Mammary microvascular endothelial cell (primary cell): ENCODE results near the gene C1QTNF2. TPM values are rescaled to one million over a fixed set of nuclear protein-coding genes. Genes with fewer than 3 reads are reported as not detected.

Experiments used
- total RNA-seq: library from RNA; depleted of rRNA; stranded (reverse); fragments of >200 nt; gene quantifications from 2 replicates; pipeline ENCODE4 v1.2.3, GENCODE V29; 2015

Gene C1QTNF2, protein sequence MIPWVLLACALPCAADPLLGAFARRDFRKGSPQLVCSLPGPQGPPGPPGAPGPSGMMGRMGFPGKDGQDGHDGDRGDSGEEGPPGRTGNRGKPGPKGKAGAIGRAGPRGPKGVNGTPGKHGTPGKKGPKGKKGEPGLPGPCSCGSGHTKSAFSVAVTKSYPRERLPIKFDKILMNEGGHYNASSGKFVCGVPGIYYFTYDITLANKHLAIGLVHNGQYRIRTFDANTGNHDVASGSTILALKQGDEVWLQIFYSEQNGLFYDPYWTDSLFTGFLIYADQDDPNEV
- 0.07 and 0.20 TPM in 2 replicates for total RNA-seq

DNA sequence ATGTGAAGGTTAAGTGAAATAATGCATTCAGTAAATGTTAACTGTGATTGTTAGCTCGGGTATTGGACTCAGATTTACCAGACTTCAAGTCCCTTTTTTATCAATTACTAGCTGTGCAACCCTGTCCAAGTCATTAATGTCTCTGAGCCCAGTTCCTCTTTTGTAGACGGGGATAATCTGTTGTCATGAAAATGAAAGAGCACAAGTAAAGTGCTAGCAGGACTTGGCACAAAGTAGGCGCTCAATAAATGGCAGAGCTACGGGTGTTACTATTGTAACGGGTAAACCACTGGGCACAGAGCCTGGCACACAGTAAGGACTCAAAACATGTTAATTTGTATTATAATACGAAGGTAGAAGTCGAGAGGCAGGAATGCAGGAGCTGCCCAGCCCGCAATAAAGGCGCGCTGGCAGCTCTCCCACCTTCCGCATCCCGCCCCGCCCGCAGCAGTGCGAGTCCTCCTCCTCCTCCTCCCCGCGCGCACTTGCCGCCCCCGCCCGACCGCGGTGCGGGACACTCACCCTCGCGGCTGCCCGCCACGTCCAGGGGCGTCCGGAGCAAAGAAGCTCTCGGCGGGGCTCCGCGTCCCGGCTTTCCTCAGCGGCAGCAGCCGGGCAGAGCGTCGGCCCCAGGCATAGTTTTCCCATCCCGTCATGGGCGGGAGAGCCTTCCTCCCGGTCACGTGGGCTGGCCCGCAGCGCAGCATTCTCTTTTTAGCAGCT lies at the start of gene C1QTNF2:
TSS of gene C1QTNF2 (minus strand) at position 637 of the 723 bp plus-strand sequence. CDS start 15,615 bp downstream, outside the sequence.

DNA sequence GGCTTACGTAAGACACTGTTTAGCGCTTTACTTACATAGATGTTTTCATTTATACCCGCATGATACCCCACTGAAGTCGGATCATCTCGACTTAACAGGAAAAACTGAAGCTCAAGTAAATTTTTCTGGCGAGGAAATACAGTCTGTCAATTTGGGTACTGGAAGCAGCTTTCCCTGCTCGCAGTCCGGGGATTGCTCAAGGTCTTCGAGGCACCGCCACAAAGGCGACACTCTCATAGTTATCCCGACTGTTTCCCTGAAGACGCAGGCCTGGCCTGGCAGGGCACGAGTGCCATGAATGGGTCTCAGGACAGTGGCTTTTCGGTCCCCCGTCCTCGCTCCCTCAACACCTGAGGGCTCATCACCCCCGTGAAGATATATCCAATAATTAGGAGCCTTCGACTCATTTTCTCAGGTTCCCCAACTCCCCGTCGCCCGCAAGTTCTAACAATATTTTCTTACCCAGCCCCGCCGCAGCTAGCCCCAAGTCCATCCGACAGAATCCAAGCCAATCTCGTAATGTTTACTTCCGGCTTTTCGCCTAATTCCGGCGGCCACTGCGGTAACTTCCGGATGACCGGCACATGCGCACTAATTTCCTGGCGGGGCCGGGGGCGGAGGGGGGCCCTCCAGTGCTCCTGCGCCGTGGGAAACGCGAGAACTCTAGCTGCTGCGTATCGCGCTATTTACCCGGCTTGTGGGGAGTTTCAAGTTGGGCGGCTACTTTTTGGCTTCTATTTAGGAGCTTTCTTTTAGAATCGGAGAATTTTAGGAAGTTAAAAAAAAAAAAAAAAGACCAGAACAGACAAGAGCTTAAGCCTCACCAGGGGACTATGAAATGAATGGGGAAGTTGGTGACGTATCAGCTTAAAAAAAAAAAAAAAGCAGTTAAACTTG lies 48.4 kb upstream of the C1QTNF2 start, which contains the start of gene SLU7:
TSS of gene SLU7 (minus strand) at position 521 of the 897 bp plus-strand sequence. CDS start 3,787 bp downstream, outside the sequence.

DNA sequence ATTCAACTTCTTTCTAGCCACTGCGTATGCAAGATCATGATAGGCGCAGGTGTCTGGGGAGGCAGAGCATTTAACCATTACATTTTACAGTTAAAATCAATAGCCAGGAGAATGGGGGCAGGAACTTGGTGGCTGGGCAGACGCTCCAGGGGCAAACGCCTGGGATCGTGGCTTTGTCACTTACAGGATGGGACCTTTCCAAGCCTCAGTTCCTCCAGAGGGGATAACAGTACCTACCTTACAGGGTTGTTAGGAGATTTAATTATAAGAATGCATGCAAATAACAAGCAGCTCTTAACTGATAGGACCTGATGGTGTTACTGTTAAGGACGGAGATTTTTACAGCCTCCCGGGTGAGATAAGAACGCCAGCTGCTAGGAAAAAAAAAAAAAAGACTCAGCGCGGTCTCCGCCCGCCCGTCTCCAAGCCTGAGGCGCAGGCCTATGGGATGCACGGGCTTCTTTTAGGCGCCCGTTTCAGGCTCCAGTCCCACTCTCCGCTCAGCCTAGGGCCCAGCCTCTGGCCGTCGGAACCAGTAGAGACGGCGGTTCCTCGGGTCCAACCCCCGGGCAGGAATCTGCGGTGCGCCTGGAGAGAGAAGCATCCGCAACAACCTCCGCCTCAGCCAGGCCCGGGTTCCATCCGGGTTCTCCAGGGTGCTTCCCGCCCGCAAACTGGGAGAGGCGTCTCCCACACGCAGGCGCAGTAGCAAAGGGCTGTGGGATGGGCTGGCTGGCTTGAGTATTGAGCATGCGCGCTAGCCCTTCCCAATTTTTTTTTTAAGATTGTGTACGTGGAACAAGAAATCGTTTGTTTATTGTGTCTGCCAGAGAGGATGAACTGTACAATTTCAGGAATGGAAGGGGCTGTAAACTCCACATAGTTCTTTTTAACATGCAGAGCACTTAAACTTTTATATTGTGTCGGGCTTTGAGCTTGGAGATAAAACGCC lies 29.3 kb upstream of the C1QTNF2 start, which contains the start of gene FAM200C:
TSS of gene FAM200C (minus strand) at position 653 of the 952 bp plus-strand sequence. CDS start 4,564 bp downstream, outside the sequence.

DNA sequence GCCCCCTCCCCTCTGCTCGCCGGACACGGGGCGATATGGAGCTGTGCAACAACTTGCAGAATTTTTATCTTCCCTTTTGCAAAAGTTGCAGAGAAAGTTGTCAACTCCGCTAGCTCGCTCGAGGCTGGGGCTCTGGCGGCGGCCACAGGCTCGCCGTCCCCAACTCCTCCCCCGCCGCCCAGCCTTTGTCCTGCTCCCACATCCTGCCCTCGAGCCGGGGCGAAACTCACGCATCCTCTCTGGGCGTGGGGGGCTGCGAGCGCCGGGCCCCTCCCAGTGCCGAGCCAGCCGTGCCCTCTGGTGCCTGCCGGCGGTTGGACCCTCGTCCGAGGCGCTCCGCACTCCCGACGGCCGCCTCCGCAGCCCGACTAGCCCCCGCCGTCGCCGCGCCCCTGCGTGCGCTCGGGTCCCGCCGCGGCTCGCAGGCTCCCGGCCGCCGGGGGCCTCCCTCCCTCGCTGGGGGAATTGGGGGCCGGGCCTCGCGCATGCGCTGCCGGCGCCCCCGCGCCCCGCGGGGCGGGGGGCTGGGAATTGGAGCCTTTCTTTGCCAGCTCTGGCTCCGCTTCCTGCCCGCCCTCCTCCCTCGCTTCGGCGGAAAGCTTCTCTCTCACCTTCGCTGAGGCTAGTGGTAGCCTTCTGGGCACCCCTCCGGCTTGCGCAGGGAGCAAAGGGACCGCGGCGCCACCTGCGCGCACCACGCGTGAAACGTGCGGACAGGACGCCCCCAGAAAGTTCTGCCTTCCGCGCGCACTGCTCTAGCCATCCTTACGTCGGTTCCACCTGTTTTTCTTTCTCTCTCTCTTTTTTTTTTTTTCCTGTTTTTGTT lies 58.1 kb downstream of the C1QTNF2 start, which contains the start of gene CCNJL:
TSS of gene CCNJL (minus strand) at position 431 of the 826 bp plus-strand sequence. CDS start 641 bp downstream, outside the sequence.

Other genes with a start within 250 kb of the C1QTNF2 start
- gene FABP6, start 141.1 kb downstream of the C1QTNF2 start, total RNA-seq = not detected in 2 replicates
- 4.9 and 5.6 TPM in 2 replicates for gene CCNJL, start 58.1 kb downstream of the C1QTNF2 start, total RNA-seq
- gene FAM200C, start 29.4 kb upstream of the C1QTNF2 start, total RNA-seq = 2.3 and 4.3 TPM in 2 replicates
- gene SLU7, start 48.5 kb upstream of the C1QTNF2 start, total RNA-seq = 34.7 and 41.4 TPM in 2 replicates
- gene PTTG1, start 51.2 kb upstream of the C1QTNF2 start, total RNA-seq = 204 and 249 TPM in 2 replicates